ENCODE data around the gene GRM8. TPM values are rescaled to one million over a fixed set of nuclear protein-coding genes. Genes with fewer than 3 reads are reported as not detected.

Gene GRM8
- total RNA-seq, 2 donors from 2014 or later: not detected

GRCh38 chr7:126486806-126487205 is 765.9 kb downstream of the GRM8 start:
- no peak for ATAC-seq
- no peak overlapping the region for H3K27ac Mint-ChIP-seq
- H3K36me3 Mint-ChIP-seq: no peaks in the 10 kb centered on the region
- no peak for DNase-seq (ENCODE audit: low spot score in 2 of 2)
- peaks cover 0 to 14% of the 10 kb centered on the region in 2 donors for H3K9me3 Mint-ChIP-seq

GRCh38 chr7:126485791-126486190 is 767.0 kb downstream of the GRM8 start:
- no peak for ATAC-seq
- H3K36me3 Mint-ChIP-seq: no peaks in the 10 kb centered on the region

GRCh38 chr7:126483972-126484371 is 768.8 kb downstream of the GRM8 start:
- no peak for ATAC-seq
- H3K36me3 Mint-ChIP-seq: no peaks in the 10 kb centered on the region
- H3K9me3 Mint-ChIP-seq: peaks cover 0 to 10% of the 10 kb centered on the region in 2 donors

More at GRCh38 chr7:126485791-126486190, 767.0 kb downstream of the GRM8 start:
- H3K27ac Mint-ChIP-seq: no peak overlapping the region
- DNase-seq (ENCODE audit: low spot score in 2 of 2): no peak
- peaks cover 0 to 17% of the 10 kb centered on the region in 2 donors for H3K9me3 Mint-ChIP-seq

GRCh38 chr7:126472825-126473224 is 779.9 kb downstream of the GRM8 start:
- ATAC-seq (no peak), DNase-seq (ENCODE audit: low spot score in 2 of 2) (no peak)
- H3K9me3 Mint-ChIP-seq: peaks cover 6 to 17% of the 10 kb centered on the region in 2 donors
- H3K27ac Mint-ChIP-seq: no peak overlapping the region
- no peaks in the 10 kb centered on the region for H3K36me3 Mint-ChIP-seq

More at GRCh38 chr7:126483972-126484371, 768.8 kb downstream of the GRM8 start:
- no peak overlapping the region for H3K27ac Mint-ChIP-seq
- DNase-seq (ENCODE audit: low spot score in 2 of 2): no peak

GRCh38 chr7:126462405-126462804 is 790.3 kb downstream of the GRM8 start:
- Mint-ChIP-seq H3K9me3 (peaks cover 0 to 13% of the 10 kb centered on the region in 2 donors), H3K27ac (no peak overlapping the region), H3K36me3 (no peaks in the 10 kb centered on the region)
- DNase-seq (ENCODE audit: low spot score in 2 of 2) (no peak), ATAC-seq (no peak)

GRCh38 chr7:126460664-126461063 is 792.1 kb downstream of the GRM8 start:
- DNase-seq (ENCODE audit: low spot score in 2 of 2) (no peak), ATAC-seq (no peak)
- Mint-ChIP-seq H3K27ac (no peak overlapping the region), H3K36me3 (no peaks in the 10 kb centered on the region), H3K9me3 (peaks cover 2 to 13% of the 10 kb centered on the region in 2 donors)

- no peaks in the 10 kb centered on the region for H3K36me3 Mint-ChIP-seq
- H3K27ac Mint-ChIP-seq: no peak overlapping the region
- no peak for DNase-seq (ENCODE audit: low spot score in 2 of 2)
- H3K9me3 Mint-ChIP-seq: peaks cover 16 to 19% of the 10 kb centered on the region in 2 donors
- ATAC-seq: no peak
Observed at GRCh38 chr7:126453104-126453503, 799.6 kb downstream of the GRM8 start.

GRCh38 chr7:126450269-126450671 is 802.5 kb downstream of the GRM8 start:
- ATAC-seq (no peak), DNase-seq (ENCODE audit: low spot score in 2 of 2) (no peak)
- H3K9me3 Mint-ChIP-seq: peaks cover 11 to 14% of the 10 kb centered on the region in 2 donors
- no peaks in the 10 kb centered on the region for H3K36me3 Mint-ChIP-seq
- no peak overlapping the region for H3K27ac Mint-ChIP-seq

- no peak for DNase-seq (ENCODE audit: low spot score in 2 of 2)
- H3K36me3 Mint-ChIP-seq: no peaks in the 10 kb centered on the region
- no peak for ATAC-seq
- H3K9me3 Mint-ChIP-seq: peaks cover 10 to 14% of the 10 kb centered on the region in 2 donors
- no peak overlapping the region for H3K27ac Mint-ChIP-seq
Observed at GRCh38 chr7:126449611-126450268, 803.0 kb downstream of the GRM8 start.

- DNase-seq (ENCODE audit: low spot score in 2 of 2): no peak
- Mint-ChIP-seq H3K27ac (no peak overlapping the region), H3K9me3 (peaks cover 7 to 11% of the 10 kb centered on the region in 2 donors), H3K36me3 (no peaks in the 10 kb centered on the region)
- no peak for ATAC-seq
Observed at GRCh38 chr7:126447984-126448383, 804.8 kb downstream of the GRM8 start.

GRCh38 chr7:126445991-126446390 is 806.8 kb downstream of the GRM8 start:
- ATAC-seq: no peak
- no peak for DNase-seq (ENCODE audit: low spot score in 2 of 2)
- H3K9me3 Mint-ChIP-seq: peaks cover 0 to under 1% of the 10 kb centered on the region in 2 donors
- H3K27ac Mint-ChIP-seq: no peak overlapping the region
- H3K36me3 Mint-ChIP-seq: no peaks in the 10 kb centered on the region

GRCh38 chr7:126443951-126444350 is 808.8 kb downstream of the GRM8 start:
- no peaks in the 10 kb centered on the region for H3K9me3 Mint-ChIP-seq

GRCh38 chr7:126442908-126443307 is 809.8 kb downstream of the GRM8 start:
- H3K36me3 Mint-ChIP-seq: no peaks in the 10 kb centered on the region
- H3K9me3 Mint-ChIP-seq: no peaks in the 10 kb centered on the region
- DNase-seq (ENCODE audit: low spot score in 2 of 2): no peak
- ATAC-seq: no peak
- H3K27ac Mint-ChIP-seq: no peak overlapping the region

More at GRCh38 chr7:126443951-126444350, 808.8 kb downstream of the GRM8 start:
- DNase-seq (ENCODE audit: low spot score in 2 of 2) (no peak), ATAC-seq (no peak)
- Mint-ChIP-seq H3K27ac (no peak overlapping the region), H3K36me3 (no peaks in the 10 kb centered on the region)

GRCh38 chr7:126441745-126442144 is 811.0 kb downstream of the GRM8 start:
- Mint-ChIP-seq H3K27ac (no peak overlapping the region), H3K36me3 (no peaks in the 10 kb centered on the region), H3K9me3 (no peaks in the 10 kb centered on the region)
- ATAC-seq: no peak
- no peak for DNase-seq (ENCODE audit: low spot score in 2 of 2)

- ATAC-seq: no peak
- no peaks in the 10 kb centered on the region for H3K36me3 Mint-ChIP-seq
- no peak for DNase-seq (ENCODE audit: low spot score in 2 of 2)
- H3K9me3 Mint-ChIP-seq: no peaks in the 10 kb centered on the region
- H3K27ac Mint-ChIP-seq: no peak overlapping the region
Observed at GRCh38 chr7:126440542-126440941, 812.2 kb downstream of the GRM8 start.

GRCh38 chr7:126436213-126436868 is 816.4 kb downstream of the GRM8 start:
- Mint-ChIP-seq H3K36me3 (no peaks in the 10 kb centered on the region), H3K27ac (no peak overlapping the region), H3K9me3 (peaks cover 5 to 8% of the 10 kb centered on the region in 2 donors)
- ATAC-seq (no peak), DNase-seq (ENCODE audit: low spot score in 2 of 2) (no peak)

GRCh38 chr7:126426652-126427051 is 826.1 kb downstream of the GRM8 start:
- no peak overlapping the region for H3K27ac Mint-ChIP-seq
- H3K36me3 Mint-ChIP-seq: no peaks in the 10 kb centered on the region
- H3K9me3 Mint-ChIP-seq: peaks cover 8 to 11% of the 10 kb centered on the region in 2 donors
- no peak for ATAC-seq
- DNase-seq (ENCODE audit: low spot score in 2 of 2): no peak

GRCh38 chr7:126424985-126425384 is 827.8 kb downstream of the GRM8 start:
- DNase-seq (ENCODE audit: low spot score in 2 of 2) (no peak), ATAC-seq (no peak)
- Mint-ChIP-seq H3K27ac (no peak overlapping the region), H3K36me3 (no peaks in the 10 kb centered on the region), H3K9me3 (peaks cover 8 to 11% of the 10 kb centered on the region in 2 donors)

Data from activated naive CD4-positive, alpha-beta T cell treated with anti-CD3 and anti-CD28 coated beads, Interleukin-2, amount 50 U/mL, for 72 hours (primary cell).